Muscle of arm (tissue), 12 donors: ENCODE results near the gene EPSTI1. TPM values are rescaled to one million over a fixed set of nuclear protein-coding genes. Genes with fewer than 3 reads are reported as not detected.
"Not testable (repeated sequence)": the region's sequence is repeated elsewhere in the genome, so short reads cannot be mapped to it uniquely, and the experiment has no call there.

Experiments used
- DNase-seq: peaks from one replicate; pipeline ENCODE4 v3.0.0-alpha.2; 2013
- polyA plus RNA-seq, 12 donors: library from polyadenylated mRNA; unstranded; fragments of 120-200 nt; gene quantifications; one replicate each; pipeline ENCODE4 v1.2.1, GENCODE V29; 2013; ENCODE audit not compliant: insufficient read length in 12 of 12

Gene EPSTI1
- polyA plus RNA-seq, 12 donors, result 1.7 to 22.8 (median 2.1) TPM; not detected in 1

DNA sequence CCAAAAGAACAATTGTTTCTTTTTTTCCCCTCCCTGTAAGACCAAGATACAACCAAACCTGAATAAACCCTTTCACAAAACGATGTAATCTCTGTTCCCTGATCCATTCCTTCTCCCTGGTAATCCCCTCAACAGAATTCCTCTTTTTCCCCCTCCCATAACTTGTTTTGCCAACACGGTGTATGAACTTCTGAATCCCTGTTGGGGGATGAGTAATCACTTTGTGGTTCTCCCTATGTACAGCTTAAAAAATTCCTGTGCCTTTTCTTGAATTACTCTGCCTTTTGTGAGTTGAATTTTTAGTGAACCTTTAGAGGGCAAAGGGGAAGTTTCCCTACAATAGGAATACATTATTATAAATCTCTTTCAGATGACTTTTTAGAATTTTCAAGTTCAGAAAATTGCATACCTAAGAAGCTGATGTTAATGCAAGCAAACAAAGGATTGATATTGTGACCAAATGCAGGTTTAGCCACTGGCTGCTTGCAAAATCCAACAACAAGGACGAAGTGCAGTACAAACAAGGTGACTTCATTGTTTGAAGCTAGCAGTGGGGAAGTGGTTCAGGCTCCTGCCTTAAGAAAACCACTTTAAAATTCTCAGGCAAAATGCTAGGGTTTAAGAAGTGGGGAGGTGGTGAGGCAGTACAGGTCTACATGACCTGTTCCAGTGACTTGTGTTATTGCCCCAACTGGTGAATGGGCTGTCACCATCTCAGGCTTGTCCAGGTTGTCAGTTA, 15.0 kb upstream of the EPSTI1 start:
- no peak for DNase-seq

DNA sequence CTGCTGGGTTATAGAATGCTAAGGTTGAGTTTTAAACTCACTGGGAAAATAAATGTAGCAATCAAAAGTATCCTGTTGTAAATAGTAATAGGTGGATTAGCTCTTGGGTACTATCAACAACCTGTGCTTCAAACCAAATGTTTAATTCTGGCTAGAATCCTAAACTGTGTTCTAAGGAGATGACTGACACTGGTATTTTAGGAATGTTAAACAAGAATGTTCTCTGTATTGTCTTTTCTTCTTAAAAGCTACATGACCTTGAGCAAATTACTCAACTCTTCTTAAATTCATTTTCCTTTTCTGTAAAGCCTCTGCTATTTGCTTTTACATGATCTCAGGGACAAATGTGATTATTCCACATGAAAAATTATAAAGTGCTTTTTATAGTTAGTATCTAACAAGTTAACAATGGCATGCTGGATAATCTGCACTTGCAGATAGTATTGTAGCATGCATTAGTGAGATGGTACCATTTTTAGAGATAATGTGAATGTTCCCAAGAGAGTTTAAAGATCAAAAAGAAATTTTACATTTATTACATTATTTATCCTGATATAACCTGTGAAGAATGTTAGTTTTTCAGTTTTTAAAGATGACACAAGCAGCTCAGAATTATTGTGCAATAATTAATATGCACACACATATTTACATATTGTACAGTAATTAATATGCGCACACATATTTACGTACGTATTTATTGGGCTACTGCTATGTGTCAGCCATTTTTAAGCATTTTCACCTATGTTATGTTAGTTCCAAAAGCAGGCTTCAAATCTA, 13.6 kb upstream of the EPSTI1 start:
- DNase-seq, result no peak

DNA sequence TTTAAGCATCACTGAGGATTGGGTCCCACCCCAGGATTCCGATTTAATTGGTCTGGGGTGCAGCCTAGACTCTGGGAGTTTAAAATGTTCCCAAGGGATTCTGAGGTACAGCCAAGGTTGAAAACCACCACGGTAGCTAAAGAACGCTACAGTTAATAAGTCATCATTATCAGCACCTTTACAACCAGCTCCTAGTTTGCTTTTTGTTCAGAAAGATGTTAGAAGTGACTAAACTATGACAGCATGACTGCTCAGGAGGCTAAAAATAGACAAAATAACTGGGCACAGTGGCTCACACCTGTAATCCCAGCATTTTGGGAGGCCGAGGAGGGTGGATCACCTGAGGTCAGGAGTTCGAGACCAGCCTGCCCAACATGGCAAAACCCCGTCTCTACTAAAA, 11.7 kb upstream of the EPSTI1 start:
- no peak for DNase-seq

DNA sequence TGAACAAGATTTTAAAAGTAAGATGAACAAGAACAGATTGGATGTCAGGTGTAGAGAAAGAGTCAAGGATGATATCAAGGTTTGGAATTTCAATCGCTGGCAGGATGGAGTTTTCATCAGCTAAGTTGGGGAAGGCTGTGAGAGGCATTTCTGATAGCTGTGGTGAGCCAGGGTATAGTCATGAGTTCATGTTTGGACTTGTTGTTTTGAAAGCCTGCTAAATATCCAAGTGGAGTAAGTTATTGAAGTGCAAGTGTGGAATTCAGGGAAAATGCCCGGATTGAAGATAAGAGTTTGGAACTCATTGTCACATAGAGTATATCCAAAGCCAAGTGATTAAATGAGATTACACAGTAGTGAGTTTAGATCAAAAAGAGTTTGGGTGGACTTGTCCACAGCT, 11.0 kb upstream of the EPSTI1 start:
- no peak for DNase-seq

DNA sequence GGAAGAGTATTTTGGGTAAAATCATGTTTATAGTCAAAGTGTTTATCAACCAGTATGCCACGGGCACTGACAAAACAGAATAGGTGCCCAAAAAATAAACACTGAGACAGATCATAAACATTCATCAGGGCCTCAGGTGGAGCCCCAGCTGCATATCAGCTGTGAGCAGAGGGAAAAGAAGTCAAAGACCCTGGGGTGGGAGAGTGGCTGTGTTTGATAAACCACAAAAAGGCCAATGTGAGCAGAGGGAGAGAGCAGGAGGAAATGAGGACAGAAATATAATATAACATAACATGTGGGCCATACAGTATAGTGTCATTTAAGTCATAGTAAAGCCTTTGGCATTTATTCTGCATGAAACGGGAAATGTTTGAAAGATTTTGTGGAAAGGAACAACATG, 10.0 kb upstream of the EPSTI1 start:
- no peak for DNase-seq

DNA sequence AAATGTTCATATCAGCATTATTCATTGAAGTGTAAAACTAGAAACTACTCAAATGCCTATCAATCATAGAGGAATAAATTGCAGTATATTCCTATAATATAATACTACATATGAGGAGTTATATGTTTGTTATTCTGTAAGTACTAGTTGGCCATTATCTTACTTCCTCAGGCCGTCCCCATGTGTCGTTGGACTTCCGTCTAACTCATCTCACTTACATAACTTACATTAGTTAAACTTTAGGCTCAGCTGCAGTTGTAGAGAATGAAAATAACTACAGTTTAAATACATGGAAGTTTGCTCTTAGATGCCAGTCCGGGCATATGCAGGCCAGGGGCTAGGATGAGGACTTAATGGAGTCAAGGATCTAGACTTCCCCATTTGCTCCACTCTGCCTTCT, 8.6 kb upstream of the EPSTI1 start:
- no peak for DNase-seq

DNA sequence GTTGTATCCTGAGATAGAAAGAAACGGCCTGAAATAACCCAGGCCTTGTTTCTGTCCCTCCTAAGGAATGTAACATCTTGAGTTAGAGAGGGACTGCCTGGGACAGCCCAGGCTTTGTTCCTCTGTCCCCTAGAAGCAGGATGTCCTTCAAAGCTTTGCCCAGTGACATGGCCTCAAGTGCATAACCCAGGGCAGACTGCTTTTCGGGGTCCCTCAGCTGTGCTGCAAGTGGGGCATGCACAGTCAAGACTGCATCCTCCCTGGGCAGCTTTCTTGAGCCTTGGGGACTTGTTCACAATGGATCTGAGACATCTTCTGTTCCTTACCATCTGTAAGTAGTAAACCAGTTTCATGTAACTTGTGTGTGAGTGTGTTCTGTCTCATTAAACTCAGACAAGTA, 7.5 kb upstream of the EPSTI1 start:
- no peak for DNase-seq

DNA sequence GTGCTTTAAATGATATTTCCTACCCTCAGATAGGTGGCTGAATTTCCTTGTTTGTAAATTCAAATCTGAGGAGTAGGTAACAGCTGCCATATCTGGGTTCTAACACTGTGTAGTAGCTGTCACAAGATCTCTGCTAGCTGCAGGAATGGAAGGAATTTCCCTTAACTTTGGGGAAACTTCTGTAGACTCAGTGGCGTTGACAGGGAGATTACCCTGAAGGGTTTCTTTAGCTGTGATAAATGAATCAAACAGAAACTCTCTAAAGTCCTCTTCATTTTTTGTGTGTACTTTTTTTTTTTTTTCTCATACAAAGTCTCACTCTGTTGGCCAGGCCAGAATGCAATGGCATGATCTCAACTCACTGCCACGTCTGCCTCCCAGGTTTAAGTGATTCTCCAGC, 5.3 kb upstream of the EPSTI1 start:
- DNase-seq, result no peak

DNA sequence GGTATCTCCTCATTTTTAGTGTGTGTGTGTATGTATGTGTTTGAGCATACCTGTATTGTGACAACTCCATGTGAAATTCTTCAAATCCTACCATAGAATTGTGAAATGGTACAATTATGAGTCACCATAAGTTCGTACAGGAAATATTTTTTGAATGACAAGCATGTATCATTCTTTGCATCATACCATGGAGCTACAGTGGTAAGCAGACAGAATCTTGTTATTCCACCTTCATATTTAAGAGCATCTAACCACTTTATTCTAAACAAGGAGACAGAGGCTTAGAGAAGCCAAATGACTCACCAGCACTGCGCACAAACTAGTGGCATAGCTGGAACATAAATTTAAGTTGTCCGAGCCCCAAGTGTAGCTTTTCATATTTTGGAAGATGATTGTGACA, 4.5 kb upstream of the EPSTI1 start:
- DNase-seq, result no peak

DNA sequence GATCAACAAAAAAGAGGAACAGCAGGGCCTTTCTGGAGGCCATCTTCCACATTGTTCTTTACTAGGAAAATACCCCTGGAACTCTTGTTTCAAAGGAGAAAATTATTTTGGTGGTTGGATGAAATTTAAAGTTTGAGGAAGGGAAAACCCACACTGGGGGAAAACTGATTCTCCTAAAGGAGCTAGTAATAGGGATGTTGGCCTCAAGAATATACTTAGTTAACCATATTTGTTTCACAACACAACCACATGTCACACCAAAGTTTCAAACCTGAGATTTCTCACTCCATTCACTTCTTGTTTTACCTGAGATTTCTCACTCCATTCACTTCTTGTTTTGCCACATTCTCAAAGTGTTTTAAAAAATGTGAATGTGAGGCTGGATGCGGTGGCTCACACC, 2.8 kb upstream of the EPSTI1 start:
- no peak for DNase-seq

DNA sequence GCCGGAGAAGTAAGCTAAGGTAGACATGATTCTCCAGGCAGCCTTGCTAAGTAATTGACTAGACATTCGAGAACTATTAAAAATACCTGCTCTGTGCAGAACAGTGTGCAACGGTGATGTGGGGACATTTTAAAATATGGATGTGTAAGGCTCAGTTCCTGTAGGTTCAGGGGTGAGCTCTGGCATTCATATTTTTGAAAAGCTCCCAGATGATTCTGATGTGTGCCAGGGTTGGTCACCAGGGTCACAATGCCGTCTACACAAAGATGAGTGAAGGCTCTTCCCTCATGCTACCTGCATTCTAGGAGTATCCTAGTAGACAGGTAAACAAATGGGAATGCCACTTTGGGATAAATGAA, 702 bp upstream of the EPSTI1 start:
- no peak for DNase-seq

DNA sequence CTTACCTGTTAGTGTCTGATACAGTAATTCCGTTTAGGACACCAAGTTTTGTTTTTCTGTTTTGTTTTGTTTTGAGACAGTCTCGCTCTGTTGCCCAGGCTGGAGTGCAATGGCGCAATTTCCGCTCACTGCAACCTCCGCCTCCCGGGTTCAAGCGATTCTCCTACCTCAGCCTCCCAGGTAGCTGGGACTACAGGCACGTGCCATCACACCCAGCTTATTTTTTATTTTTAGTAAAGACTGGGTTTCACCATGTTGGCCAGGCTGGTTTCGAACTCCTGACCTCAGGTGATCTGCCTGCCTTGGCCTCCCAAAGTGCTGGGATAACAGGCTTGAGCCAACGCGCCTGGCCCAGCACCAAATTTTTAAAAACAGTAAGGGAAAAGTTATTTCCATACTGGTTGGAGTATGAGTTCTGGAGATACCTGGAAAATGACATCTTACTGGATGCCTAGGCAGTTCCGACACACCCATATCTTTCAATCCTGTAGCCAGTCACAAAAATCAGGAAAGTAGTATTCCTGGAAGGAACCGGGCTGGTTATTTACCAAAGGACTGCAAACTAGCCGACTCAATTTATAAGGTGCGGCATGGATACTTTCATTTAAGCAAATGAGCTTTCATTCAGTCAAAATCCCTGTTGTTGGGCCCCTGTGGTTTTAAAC, 676 bp downstream of the EPSTI1 start:
- not testable (repeated sequence) for DNase-seq

DNA sequence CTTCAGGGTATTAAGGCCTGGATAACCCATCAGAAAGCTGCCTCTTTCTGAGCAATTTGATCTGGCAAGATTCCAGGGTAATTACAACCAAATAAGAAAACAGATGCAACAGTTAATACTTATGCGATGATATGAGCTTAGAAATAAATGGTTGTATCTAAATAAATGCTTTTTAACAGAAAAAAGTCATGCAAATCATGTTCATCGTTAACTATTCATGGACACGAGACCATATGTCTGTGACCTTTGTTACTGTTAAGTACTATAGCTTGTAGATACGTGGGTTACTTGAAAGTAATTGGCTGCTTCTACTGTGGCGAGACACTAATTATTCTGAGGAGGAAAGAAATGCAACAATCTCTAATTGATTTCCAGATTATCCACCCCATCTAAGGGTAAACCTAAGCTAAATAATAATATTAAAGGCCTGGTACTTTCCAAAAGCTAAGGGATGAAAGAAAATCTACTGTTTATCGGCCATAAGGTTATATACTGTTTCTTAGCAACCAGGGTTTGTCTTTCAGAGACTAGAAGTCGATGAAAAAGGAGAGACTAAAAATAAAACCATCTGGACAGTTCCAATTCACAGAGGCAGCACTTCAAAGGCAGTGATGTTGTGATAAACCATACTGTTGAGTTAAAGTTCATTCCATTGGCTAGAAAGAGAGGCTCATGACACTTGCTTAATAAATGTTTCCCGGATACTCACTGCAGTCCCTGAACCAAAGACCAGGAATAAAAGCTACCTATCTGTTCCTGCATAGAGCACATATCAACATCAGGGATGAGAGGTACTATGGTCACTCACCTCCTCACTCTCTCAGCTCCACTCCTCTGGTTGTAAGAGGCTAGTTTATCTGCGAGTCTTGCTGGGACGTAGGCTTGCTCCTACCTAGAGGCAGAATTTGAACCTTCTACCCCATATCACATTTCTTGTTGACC, 1.5 kb downstream of the EPSTI1 start:
- peak; percentile 51 for DNase-seq

DNA sequence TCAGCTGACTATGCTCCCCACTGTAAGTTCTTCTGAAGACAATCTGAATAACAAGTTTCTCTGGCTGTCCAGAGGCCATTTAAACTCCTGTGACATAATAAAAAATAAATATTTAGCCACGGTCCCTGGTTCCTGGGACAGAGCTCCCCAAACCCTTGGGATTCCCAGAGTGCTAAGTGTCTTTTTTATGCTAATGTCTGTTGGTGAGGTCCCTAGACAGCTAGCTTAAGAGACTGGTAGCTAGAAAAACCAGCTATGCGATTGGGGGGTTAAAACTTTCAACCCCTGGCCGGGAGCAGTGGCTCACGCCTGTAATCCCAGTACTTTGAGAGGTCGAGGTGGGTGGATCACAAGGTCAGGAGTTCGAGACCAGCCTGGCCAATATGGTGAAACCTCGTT, 5.9 kb downstream of the EPSTI1 start:
- DNase-seq, result no peak

DNA sequence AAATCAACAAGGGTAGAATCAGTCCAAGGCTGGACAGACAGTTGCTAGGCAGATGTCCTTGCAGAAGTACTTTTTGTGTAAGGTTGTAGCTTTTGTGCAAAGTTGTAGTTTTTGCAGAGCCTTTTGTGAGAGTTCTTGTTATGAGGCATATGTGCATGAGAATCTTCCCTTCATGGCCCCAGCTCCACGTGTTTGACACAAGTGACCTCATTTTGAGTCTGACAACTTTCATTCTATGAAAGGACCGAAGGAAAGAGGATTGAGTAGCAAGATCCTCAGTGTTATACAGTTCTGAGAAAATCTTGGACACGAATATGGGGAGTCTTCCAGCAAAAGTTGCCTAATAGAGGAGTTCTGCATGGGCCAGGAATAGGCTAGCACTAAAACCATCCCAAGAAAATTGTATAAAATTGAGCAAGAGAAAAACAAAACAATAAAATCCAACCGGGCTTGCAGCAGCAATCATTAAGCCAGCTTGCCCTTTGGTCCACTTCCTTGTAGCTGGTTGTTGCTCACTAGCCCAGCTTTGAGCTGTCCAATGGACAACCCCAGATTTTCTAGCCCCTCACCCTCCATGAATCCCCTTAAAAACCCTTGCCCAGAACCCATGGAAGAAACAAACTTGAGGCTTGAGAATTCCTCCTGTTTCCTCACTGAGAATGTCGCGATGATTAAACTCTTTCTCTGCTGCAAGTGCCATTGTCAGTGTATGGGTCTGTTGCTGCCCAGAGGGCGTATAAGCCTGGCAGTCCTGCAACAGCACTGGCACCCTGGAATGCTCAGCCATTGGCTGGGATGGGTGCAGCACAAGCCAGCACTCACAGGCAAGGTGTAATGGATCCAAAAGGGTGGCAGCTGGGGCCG, 6.5 kb downstream of the EPSTI1 start:
- DNase-seq, result no peak

DNA sequence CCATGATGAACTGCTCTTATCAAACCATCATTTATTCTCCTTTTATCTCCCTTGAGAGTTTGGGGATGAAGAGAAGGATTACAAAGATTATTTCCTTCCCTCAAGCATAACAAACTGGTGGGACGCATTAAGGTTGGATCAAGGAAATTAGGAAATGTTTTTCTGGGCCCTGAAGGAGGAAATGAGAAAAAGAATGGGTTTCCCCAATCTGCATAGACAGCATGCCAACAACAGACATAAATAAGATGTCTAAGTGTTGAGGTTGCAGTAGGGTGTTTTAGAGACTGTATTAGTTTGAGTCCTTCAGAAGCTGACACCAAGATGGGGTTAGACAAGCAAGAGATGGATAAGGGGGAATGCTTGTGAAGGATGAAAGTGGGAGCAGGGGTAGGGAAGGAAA, 7.3 kb downstream of the EPSTI1 start:
- no peak for DNase-seq

DNA sequence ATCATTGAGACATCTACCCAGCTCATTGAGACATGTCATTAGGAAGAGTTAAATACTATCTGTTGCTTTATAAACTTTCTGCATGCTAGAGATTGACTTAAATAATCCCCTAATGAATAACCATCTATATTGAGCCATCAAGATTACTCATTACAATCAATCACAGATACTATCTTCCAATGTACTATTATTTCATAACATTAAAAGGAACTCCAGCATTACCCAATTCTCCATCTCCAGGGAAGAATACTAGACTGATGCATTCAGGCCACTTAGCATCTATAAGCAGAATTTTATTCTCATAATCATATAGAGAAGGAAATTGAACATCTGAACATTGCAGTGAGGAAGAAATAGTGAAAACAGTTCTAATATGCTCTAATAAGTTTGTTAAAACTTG, 8.0 kb downstream of the EPSTI1 start:
- DNase-seq, result no peak

DNA sequence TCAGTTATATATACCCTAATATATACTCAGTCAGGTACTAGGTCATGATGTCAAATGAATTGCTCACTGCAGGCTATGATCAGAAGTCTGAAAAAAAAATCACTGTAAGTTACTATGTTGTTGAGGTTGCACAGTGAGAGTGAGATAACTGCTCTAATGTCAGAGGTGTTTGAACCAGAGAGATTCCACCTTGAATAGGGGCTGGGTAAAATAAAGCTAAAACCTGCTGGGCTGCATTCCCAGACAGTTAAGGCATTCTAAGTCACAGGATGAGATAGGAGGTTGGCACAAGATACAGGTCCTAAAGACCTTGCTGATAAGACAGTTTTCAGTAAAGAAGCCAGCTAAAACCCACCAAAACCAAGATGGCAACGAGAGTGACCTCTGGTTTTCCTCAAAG, 10.2 kb downstream of the EPSTI1 start:
- no peak for DNase-seq

DNA sequence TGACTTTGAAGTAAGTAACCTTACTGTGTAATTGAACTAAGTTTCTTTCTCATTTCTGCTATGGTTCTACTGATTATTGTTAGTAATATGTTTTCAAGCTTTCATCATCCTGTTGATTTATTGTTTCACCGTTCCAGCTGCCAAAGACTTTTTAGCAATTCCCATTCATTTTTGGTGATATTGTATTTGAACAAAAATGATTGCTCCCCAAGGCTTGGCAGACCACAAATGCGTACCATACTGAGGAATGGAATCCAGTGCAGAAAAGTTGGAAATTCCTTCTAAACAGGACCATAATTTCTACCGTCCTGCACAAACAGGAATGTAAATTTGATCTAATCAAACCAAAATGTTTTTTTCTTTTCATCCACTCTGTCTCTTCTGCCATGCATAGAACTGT, 10.7 kb downstream of the EPSTI1 start:
- DNase-seq, result no peak

DNA sequence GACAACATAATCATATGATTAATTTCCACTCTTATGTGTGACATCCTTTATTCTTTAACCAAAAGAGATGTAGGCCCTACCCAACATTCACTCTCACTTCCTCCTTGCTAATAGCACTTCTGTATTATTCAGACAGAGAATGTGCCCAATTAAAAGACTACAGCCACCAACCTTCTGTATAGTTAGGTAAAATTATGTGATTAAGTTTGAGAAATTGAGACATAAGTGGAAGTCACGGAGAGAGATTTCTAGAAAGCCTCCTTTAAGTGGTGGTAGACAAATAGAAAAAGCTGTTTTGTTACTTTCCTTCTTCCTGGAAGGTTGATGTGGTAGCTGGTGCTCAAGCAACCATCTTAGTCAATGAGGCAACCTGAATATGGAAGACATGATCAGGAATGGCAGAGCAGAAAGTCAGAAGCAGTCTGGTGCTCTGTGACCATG, 14.8 kb downstream of the EPSTI1 start:
- DNase-seq, result no peak

DNA sequence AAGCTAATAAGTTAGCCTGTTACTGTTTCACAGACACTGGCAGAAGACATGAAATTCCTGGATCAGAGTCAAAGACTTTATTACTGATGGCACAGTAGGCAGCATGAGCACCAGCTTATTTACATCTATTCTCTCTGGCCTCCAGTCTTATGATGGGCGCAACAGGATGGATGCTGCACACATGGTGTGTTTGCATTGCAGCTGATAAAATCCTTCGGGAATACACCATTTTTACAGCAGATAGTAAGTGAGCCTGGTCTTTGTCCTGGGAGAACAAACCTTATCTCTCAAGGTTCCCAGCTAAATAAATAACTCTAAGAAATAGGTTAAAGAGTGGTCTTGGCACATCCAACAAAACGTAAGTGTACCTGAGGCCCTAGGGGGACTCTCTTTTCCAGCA, 16.0 kb downstream of the EPSTI1 start:
- no peak for DNase-seq
